Heart left ventricle (tissue), 16 donors: ENCODE measurements around the gene CBX1. TPM values are rescaled to one million over a fixed set of nuclear protein-coding genes. Genes with fewer than 3 reads are reported as not detected.

Source experiments
- ATAC-seq, 4 donors: fragments of 200-7000 bp; cut with Tn5 transposase; one replicate each; pipeline ENCODE4 v1.9.1; 2020 to 2022; ENCODE audit warnings: moderate library complexity in 4 of 4, mild to moderate bottlenecking in 3 of 4, moderate number of reproducible peaks in 1 of 4
- DNase-seq, 5 donors: peaks; one replicate each; pipeline ENCODE4 v3.0.0-alpha.2; 2020
- H3K27ac ChIP-seq, 12 donors: fragments of 200-600 bp; sonication (generic) in 4 of 12; one replicate each; pipeline versions ENCODE4 v1.5.0 to v1.8.0; 2016 to 2022; ENCODE audit warnings: mild to moderate bottlenecking in 2 of 12
- H3K27me3 ChIP-seq, 9 donors: fragments of 200-600 bp; sonication (generic) in 2 of 9; one replicate each; pipeline versions ENCODE4 v1.5.1 to v1.8.0; 2016 to 2022; ENCODE audit warnings: mild to moderate bottlenecking in 3 of 9
- H3K36me3 ChIP-seq, 9 donors: fragments of 200-600 bp; sonication (generic) in 2 of 9; one replicate each; pipeline versions ENCODE4 v1.5.0 to v1.8.0; 2018 to 2022; ENCODE audit warnings: mild to moderate bottlenecking in 2 of 9
- H3K4me1 ChIP-seq, 12 donors: fragments of 200-600 bp; sonication (generic) in 4 of 12; one replicate each; pipeline versions ENCODE4 v1.5.0 to v1.8.0; 2016 to 2022; ENCODE audit warnings: mild to moderate bottlenecking in 3 of 12
- H3K4me3 ChIP-seq, 12 donors: fragments of 200-600 bp; sonication (generic) in 4 of 12; one replicate each; pipeline versions ENCODE4 v1.5.0 to v1.8.0; 2017 to 2022; ENCODE audit warnings: mild to moderate bottlenecking in 9 of 12, moderate library complexity in 4 of 12
- H3K9me3 ChIP-seq, 12 donors: fragments of 200-600 bp; sonication (generic) in 4 of 12; one replicate each; pipeline versions ENCODE4 v1.5.0 to v1.8.0; 2016 to 2022; ENCODE audit warnings: mild to moderate bottlenecking in 1 of 12
- CTCF ChIP-seq, 12 donors: fragments of 200-600 bp; sonication (generic) in 4 of 12; IDR thresholded peaks; one replicate each; pipeline versions ENCODE4 v1.5.0 to v1.8.0; 2018 to 2022; ENCODE audit warnings: antibody characterized with exemption in 12 of 12, mild to moderate bottlenecking in 5 of 12
- POLR2A ChIP-seq, 2 donors: fragments of 450-650 bp; IDR thresholded peaks; one replicate each; pipeline ENCODE4 v1.6.1; 2017; ENCODE audit warnings: antibody characterized with exemption in 2 of 2, mild to moderate bottlenecking in 2 of 2, moderate library complexity in 2 of 2
- WGBS, 4 donors: extraction: QIAGEN DNeasy Blood & Tissue Kit in 2 of 4; methylation state at CpG; one replicate each; pipeline versions ENCODE4 v1.1.5 to v1.1.7; 2013 to 2018; 5-methylcytosine and 5-hydroxymethylcytosine counted together
- intact Hi-C, 10 donors: fragments of 100-400 bp; cut with DNase I; formaldehyde crosslinking; loops; one replicate each; pipeline versions ENCODE4 v1.11.1 to v1.14.2; 2022
- polyA plus RNA-seq, 2 donors: library from polyadenylated mRNA; stranded (reverse); fragments of 200-250 nt; gene quantifications; one replicate each; pipeline ENCODE4 v1.2.3, GENCODE V29; 2013
- total RNA-seq, 9 donors: library from RNA; depleted of rRNA in 2 of 9; stranded (reverse); fragments of >200 nt in 2 of 9; fragmentation: NEBNext Ultra II Directional in 3 of 9; extraction: Animal tissue kit (Norgen Biotek cat#: 25700) in 3 of 9; gene quantifications; one replicate each; pipeline versions ENCODE4 v1.1.0 to v1.2.4, GENCODE V29; 2016 to 2023
- donor health status: ischemic (EF 13 %, LVEDD 7.1; RV severe dilation, severe dysfunction).
- donor health status: healthy with polysubstance abuse.
- donor health status: DM: no; HTN: yes; CAD: no.
- donor health status: DM: no; HTN: no; CAD: no.
- donor health status: ischemic (EF 25% LVEDD 6.9; RV normal size, moderate dysfunction).
- donor health status: ischemic (EF 25% LVEDD 5.7; RV mildly dilated, moderate dysfunction).
- donor health status: healthy.
- donor health status: DM: yes; HTN: yes; CAD: no.
- donor health status: ischemic (EF 35%, LVEDD 5.7; RV mildly dilated, moderate dysfunction).
- donor health status: nonischemic (EF 11% LVEDD 7.7; RV severe dilation, severe dysfunction).
- donor health status: DM: yes; HTN: yes; CAD: no.
- donor health status: PGD.
- donor health status: ischemic (EF 29% LVEDD 5.4; RV normal size, mild dysfunction).
- donor health status: nonischemic (EF 23%, LVEDD 6.1; RV moderate dilation, normal function).

Gene CBX1
- total and polyA plus RNA-seq, 11 donors, result 24.6 to 51.7 (median 37.9) TPM

GRCh38 chr17:48060249-48060648 lies 41.0 kb downstream of the CBX1 start:
- ATAC-seq (no peak), DNase-seq (peak in 1 of 5 donors; percentile 32)
- Histone ChIP-seq H3K27me3 (no peaks in the 10 kb centered on the region), H3K4me1 (peaks cover 4 to 67% (median 37%) of the 10 kb centered on the region in 12 donors), H3K27ac (no peak overlapping the region), H3K36me3 (peaks cover 3 to 100% (median 94%) of the 10 kb centered on the region in 9 donors), H3K9me3 (no peaks in the 10 kb centered on the region), H3K4me3 (no peak overlapping the region)
- TF ChIP-seq CTCF (IDR thresholded peaks at IDR 0.05), result no peak
- TF ChIP-seq POLR2A (IDR thresholded peaks at IDR 0.05), result no peak
- intact Hi-C loops, result no loop called here
- WGBS, 4 donors, result 60 to 65% (median 63%) methylated on average over 7 of the region's 7 CpGs

GRCh38 chr17:48059125-48059668 lies 42.1 kb downstream of the CBX1 start:
- H3K27me3 ChIP-seq, result no peaks in the 10 kb centered on the region
- H3K9me3 ChIP-seq, result no peaks in the 10 kb centered on the region
- WGBS, 4 donors, result 88 to 92% (median 90%) methylated on average over 28 to 32 of the region's 32 CpGs
- H3K4me3 ChIP-seq, result no peak overlapping the region
- TF ChIP-seq POLR2A (IDR thresholded peaks at IDR 0.05) (no peak), CTCF (IDR thresholded peaks at IDR 0.05) (no peak)
- DNase-seq (no peak), ATAC-seq (no peak)
- intact Hi-C loops, result no loop called here
- H3K36me3 ChIP-seq, result peaks cover 3 to 94% (median 88%) of the 10 kb centered on the region in 9 donors
- peaks cover 7 to 76% (median 45%) of the 10 kb centered on the region in 12 donors for H3K4me1 ChIP-seq
- peak overlapping the region in 2 of 12 donors; percentile 24 to 34 for H3K27ac ChIP-seq

- Histone ChIP-seq H3K36me3 (peaks cover 3 to 92% (median 81%) of the 10 kb centered on the region in 9 donors), H3K27ac (peak overlapping the region in 3 of 12 donors; percentile 25 to 52 (median 50)), H3K4me1 (peaks cover 7 to 76% (median 51%) of the 10 kb centered on the region in 12 donors), H3K27me3 (no peaks in the 10 kb centered on the region), H3K9me3 (no peaks in the 10 kb centered on the region), H3K4me3 (no peak overlapping the region)
- intact Hi-C loops, result no loop called here
- 73 to 82% (median 79%) methylated on average over 11 of the region's 11 CpGs for WGBS, 4 donors
- TF ChIP-seq CTCF (IDR thresholded peaks at IDR 0.05) (no peak), POLR2A (IDR thresholded peaks at IDR 0.05) (no peak)
- DNase-seq (no peak), ATAC-seq (no peak)
Measured at GRCh38 chr17:48058393-48059124, 42.7 kb downstream of the CBX1 start.

GRCh38 chr17:48057626-48058025 lies 43.7 kb downstream of the CBX1 start:
- TF ChIP-seq CTCF (IDR thresholded peaks at IDR 0.05) (no peak), POLR2A (IDR thresholded peaks at IDR 0.05) (no peak)
- Histone ChIP-seq H3K9me3 (no peaks in the 10 kb centered on the region), H3K36me3 (peaks cover 3 to 87% (median 72%) of the 10 kb centered on the region in 9 donors), H3K27me3 (no peaks in the 10 kb centered on the region), H3K4me3 (no peak overlapping the region), H3K4me1 (peaks cover 7 to 80% (median 60%) of the 10 kb centered on the region in 12 donors), H3K27ac (peak overlapping the region in 6 of 12 donors; percentile 1 to 52 (median 34))
- intact Hi-C loops, result no loop called here
- DNase-seq, result no peak
- ATAC-seq, result peak in 1 of 4 donors; percentile 3
- 25 to 38% (median 31%) methylated on average over 4 of the region's 4 CpGs for WGBS, 4 donors
